SK-N-SH (cell line): ENCODE data around the gene SH3BGR. TPM values are rescaled to one million over a fixed set of nuclear protein-coding genes. Genes with fewer than 3 reads are reported as not detected.

ENCODE experiments used
- CTCF ChIA-PET: fragments of 300-600, 350-600 bp; formaldehyde crosslinking; extraction: SDS; loops from one replicate; lab custom pipeline; 2021; lab: Yijun Ruan, JAX
- POLR2A ChIA-PET: fragments of 350-600 bp; sonication (Branson Sonifier 250); formaldehyde crosslinking; extraction: SDS; loops from one replicate; lab custom pipeline; 2020; ENCODE audit warnings: antibody characterized with exemption, inconsistent platforms; lab: Yijun Ruan, JAX
- DNase-seq: peaks from one replicate; pipeline ENCODE4 v3.0.0; 2012
- H2AFZ ChIP-seq: fragments of 200-600 bp; sonication (generic); 2 replicates; pipeline ENCODE4 v1.8.1; 2016; ENCODE audit warnings: antibody characterized with exemption, mild to moderate bottlenecking, low read depth
- H3F3A ChIP-seq: fragments of 200-600 bp; sonication (generic); replicated peaks from 2 replicates; pipeline ENCODE3; 2016; ENCODE audit warnings: antibody characterized with exemption, mild to moderate bottlenecking; ENCODE audit not compliant: insufficient read depth
- H3K27ac ChIP-seq, 2 experiments: fragments of 200-500 bp in 1 of 2; fragments of 200-600 bp in 1 of 2; sonication (Bioruptor generic) in 1 of 2; sonication (generic), shearing (Covaris generic) in 1 of 2; 2 replicates each; pipeline versions ENCODE4 v1.5.1 to v1.6.1; 2014 to 2016; ENCODE audit warnings: low read depth in 2 of 2, inconsistent platforms in 1 of 2, low read length in 1 of 2, mild to moderate bottlenecking in 1 of 2, mixed read lengths in 1 of 2
- H3K27me3 ChIP-seq: fragments of 200-600 bp; sonication (generic), shearing (Covaris generic); 2 replicates; pipeline ENCODE4 v1.6.1; 2016; ENCODE audit warnings: mixed run types; ENCODE audit not compliant: insufficient read depth
- H3K36me3 ChIP-seq, 2 experiments: fragments of 200-500 bp in 1 of 2; fragments of 200-600 bp in 1 of 2; sonication (Bioruptor generic) in 1 of 2; sonication (generic) in 1 of 2; replicated peaks in 1 of 2; 2 replicates each; pipeline versions ENCODE3 to v1.5.1; 2014 to 2016; ENCODE audit warnings: low read length in 1 of 2, mild to moderate bottlenecking in 1 of 2; ENCODE audit not compliant: insufficient read depth in 2 of 2, control insufficient read depth in 1 of 2
- H3K4me1 ChIP-seq, 2 experiments: fragments of 200-500 bp in 1 of 2; fragments of 200-600 bp in 1 of 2; sonication (Bioruptor generic) in 1 of 2; sonication (generic), shearing (Covaris generic) in 1 of 2; 2 replicates each; pipeline versions ENCODE4 v1.5.1 to v1.6.1; 2014 to 2016; ENCODE audit warnings: low read depth in 1 of 2, low read length in 1 of 2, mixed run types in 1 of 2; ENCODE audit not compliant: insufficient read depth in 2 of 2, control insufficient read depth in 1 of 2
- H3K4me2 ChIP-seq: fragments of 200-600 bp; sonication (generic), shearing (Covaris generic); 2 replicates; pipeline ENCODE4 v1.6.1; 2017; ENCODE audit warnings: mixed run types
- H3K4me3 ChIP-seq, 2 experiments: fragments of 200-500 bp in 1 of 2; fragments of 200-600 bp in 1 of 2; sonication (Bioruptor generic) in 1 of 2; sonication (generic), shearing (Covaris generic) in 1 of 2; 2 replicates each; pipeline versions ENCODE4 v1.5.1 to v1.8.1; 2014 to 2016; ENCODE audit warnings: low read depth in 2 of 2, inconsistent platforms in 1 of 2, low read length in 1 of 2, mild to moderate bottlenecking in 1 of 2, mixed read lengths in 1 of 2, moderate library complexity in 1 of 2
- H3K79me2 ChIP-seq: fragments of 200-600 bp; sonication (generic); 2 replicates; pipeline ENCODE4 v1.8.1; 2017; ENCODE audit warnings: mild to moderate bottlenecking; ENCODE audit not compliant: insufficient read depth
- H3K9ac ChIP-seq: fragments of 200-600 bp; sonication (generic); 2 replicates; pipeline ENCODE4 v1.6.1; 2017; ENCODE audit warnings: mixed run types
- H3K9me2 ChIP-seq: fragments of 200-600 bp; sonication (generic); 2 replicates; pipeline ENCODE4 v1.6.1; 2017; ENCODE audit warnings: mixed run types
- H3K9me3 ChIP-seq: fragments of 200-600 bp; sonication (generic); 2 replicates; pipeline ENCODE4 v1.6.1; 2017; ENCODE audit warnings: mixed run types, mild to moderate bottlenecking, moderate library complexity
- H4K20me1 ChIP-seq: fragments of 200-600 bp; sonication (generic); 2 replicates; pipeline ENCODE4 v1.6.1; 2017; ENCODE audit warnings: mild to moderate bottlenecking, mixed run types; ENCODE audit not compliant: insufficient read depth
- EP300 ChIP-seq, 2 experiments: IDR thresholded peaks; 2 replicates each; pipeline versions ENCODE4 v1.4.0 to v1.6.1; 2012; ENCODE audit warnings: borderline replicate concordance in 1 of 2, low read depth in 1 of 2, low read length in 1 of 2
- GABPA ChIP-seq: IDR thresholded peaks from 2 replicates; pipeline ENCODE4 v1.4.0; 2012; ENCODE audit warnings: low read depth, mild to moderate bottlenecking
- IRF3 ChIP-seq: fragments of 150-350 bp; IDR thresholded peaks from 2 replicates; pipeline ENCODE4 v1.6.1; 2016; ENCODE audit warnings: mild to moderate bottlenecking, low read depth, low read length
- PBX3 ChIP-seq: IDR thresholded peaks from 2 replicates; pipeline ENCODE4; 2012
- RAD21 ChIP-seq: IDR thresholded peaks from 2 replicates; pipeline ENCODE4 v1.6.1; 2012; ENCODE audit warnings: mild to moderate bottlenecking, low read length
- RCOR1 ChIP-seq: fragments of 150-350 bp; IDR thresholded peaks from 2 replicates; pipeline ENCODE4 v1.6.1; 2017; ENCODE audit warnings: antibody characterized with exemption, low read length
- REST ChIP-seq: IDR thresholded peaks from 2 replicates; pipeline ENCODE4 v1.6.1; 2012; ENCODE audit warnings: mild to moderate bottlenecking, low read depth, low read length, moderate library complexity
- SMC3 ChIP-seq: IDR thresholded peaks from 2 replicates; pipeline ENCODE4 v1.6.1; 2012; ENCODE audit warnings: low read depth, low read length, improper control_type of control experiment
- WGBS: methylation state at CpG from one replicate; pipeline ENCODE4 v1.1.6; 2017; ENCODE audit warnings: low lambda C conversion rate; 5-methylcytosine and 5-hydroxymethylcytosine counted together
- polyA plus RNA-seq, 3 experiments: library from polyadenylated mRNA; depleted of rRNA; stranded (reverse); fragments of >200 nt; gene quantifications; 2 replicates each; pipeline ENCODE4 v1.2.3, GENCODE V29; 2012

The SH3BGR gene
- polyA plus RNA-seq, 1 of the 3 experiments (the other 2 are of a cell fraction): 1.1 TPM

GRCh38 chr21:39542736-39543135, 91.0 kb downstream of the SH3BGR start:
- CTCF ChIA-PET: interaction anchor here (1.7 kb wide), 1 partner anchor 24 kb away, joined by 4 read pairs; no protein-coding TSS in a partner anchor
- Histone ChIP-seq H3K9me3 (no peaks in the 10 kb centered on the region), H3F3A (no peaks in the 10 kb centered on the region), H3K9ac (no peak overlapping the region), H4K20me1 (no peaks in the 10 kb centered on the region), H3K36me3 (no peaks in the 10 kb centered on the region), H3K4me1 (no peaks in the 10 kb centered on the region), H3K9me2 (no peaks in the 10 kb centered on the region), H2AFZ (no peak overlapping the region), H3K27me3 (no peaks in the 10 kb centered on the region), H3K4me3 (no peak overlapping the region), H3K27ac (no peak overlapping the region)
- DNase-seq: no peak
- 15% methylated on average over 5 of the region's 5 CpGs for WGBS
- POLR2A ChIA-PET: no interaction called here
- TF ChIP-seq RCOR1: no peak
- TF ChIP-seq, all 33 proteins: peak for 0
- Histone ChIP-seq H3K79me2 (no peaks in the 10 kb centered on the region), H3K4me2 (no peak overlapping the region)

- H3K9ac ChIP-seq: no peak overlapping the region
- no peaks in the 10 kb centered on the region for H3K27me3 ChIP-seq
- no peak overlapping the region for H2AFZ ChIP-seq
- H3F3A ChIP-seq: no peaks in the 10 kb centered on the region
- no peak overlapping the region for H3K4me2 ChIP-seq
- no peak overlapping the region for H3K27ac ChIP-seq
- H4K20me1 ChIP-seq: no peaks in the 10 kb centered on the region
- peaks cover 0 to 3% of the 10 kb centered on the region in 2 experiments; a peak in 1 of 4 replicates for H3K4me1 ChIP-seq
- no peaks in the 10 kb centered on the region for H3K9me2 ChIP-seq
- TF ChIP-seq PBX3: no peak
- H3K9me3 ChIP-seq: no peaks in the 10 kb centered on the region
- no peak for DNase-seq
- no peak overlapping the region for H3K4me3 ChIP-seq
- WGBS: 60% methylated on average over 1 of the region's 1 CpG
- CTCF ChIA-PET: no interaction called here
- POLR2A ChIA-PET: no interaction called here
- H3K79me2 ChIP-seq: no peaks in the 10 kb centered on the region
- no peaks in the 10 kb centered on the region for H3K36me3 ChIP-seq
These were observed 94.8 kb downstream of the SH3BGR start for GRCh38 chr21:39546522-39546921.

- Histone ChIP-seq H3K4me2 (no peak overlapping the region), H3K27me3 (no peaks in the 10 kb centered on the region), H3K79me2 (no peaks in the 10 kb centered on the region), H3K36me3 (no peaks in the 10 kb centered on the region), H3K9me3 (no peaks in the 10 kb centered on the region), H3K9ac (no peak overlapping the region), H3K4me3 (no peak overlapping the region), H2AFZ (no peak overlapping the region), H3F3A (no peaks in the 10 kb centered on the region), H3K4me1 (peaks cover 0 to 6% of the 10 kb centered on the region in 2 experiments; a peak in 1 of 4 replicates), H4K20me1 (no peaks in the 10 kb centered on the region), H3K9me2 (no peaks in the 10 kb centered on the region), H3K27ac (no peak overlapping the region)
- TF ChIP-seq SMC3 (no peak), GABPA (no peak), IRF3 (no peak), EP300 (IDR thresholded peaks at IDR 0.05; ENCODE audit: borderline replicate concordance in 1 of 2, low read depth in 1 of 2, low read length in 1 of 2) (no peak), REST (no peak), RAD21 (no peak)
- CTCF ChIA-PET: interaction anchor here (1.4 kb wide), 1 partner anchor 162 kb away, joined by 4 read pairs; no protein-coding TSS in a partner anchor
- POLR2A ChIA-PET: no interaction called here
- no peak for DNase-seq
- 25% methylated on average over 1 of the region's 1 CpG for WGBS
These were observed 101.1 kb downstream of the SH3BGR start for GRCh38 chr21:39552856-39553255.
